Smooth muscle cell of the brain vasculature (primary cell): ENCODE measurements around the gene DCTN1.

ENCODE experiments used
- DNase-seq: peaks from one replicate; pipeline ENCODE4 v3.0.0-alpha.2; 2012; ENCODE audit warnings: low read depth, low spot score

The DCTN1 gene

GRCh38 chr2:74414441-74414840, 34.3 kb upstream of the DCTN1 start:
- DNase-seq, result no peak

GRCh38 chr2:74413001-74413698, 33.0 kb upstream of the DCTN1 start:
- no peak for DNase-seq

GRCh38 chr2:74407682-74408081, 27.6 kb upstream of the DCTN1 start:
- DNase-seq, result no peak

- DNase-seq, result no peak
These were observed 25.9 kb upstream of the DCTN1 start for GRCh38 chr2:74406035-74406434.

GRCh38 chr2:74401891-74402290, 21.8 kb upstream of the DCTN1 start:
- no peak for DNase-seq

GRCh38 chr2:74399785-74400184, 19.7 kb upstream of the DCTN1 start:
- no peak for DNase-seq

- DNase-seq, result no peak
These were observed 16.0 kb upstream of the DCTN1 start for GRCh38 chr2:74396149-74396548.

GRCh38 chr2:74393525-74393924, 13.4 kb upstream of the DCTN1 start:
- DNase-seq, result no peak

- DNase-seq, result no peak
These were observed 12.3 kb upstream of the DCTN1 start for GRCh38 chr2:74392449-74392743.

GRCh38 chr2:74391580-74392448, 11.7 kb upstream of the DCTN1 start:
- peak; percentile 88 for DNase-seq

- DNase-seq, result no peak
These were observed 11.1 kb upstream of the DCTN1 start for GRCh38 chr2:74391209-74391579.

GRCh38 chr2:74390606-74391005, 10.5 kb upstream of the DCTN1 start:
- DNase-seq, result no peak

GRCh38 chr2:74387346-74387745, 7.2 kb upstream of the DCTN1 start:
- no peak for DNase-seq

- DNase-seq, result no peak
These were observed 5.3 kb upstream of the DCTN1 start for GRCh38 chr2:74385396-74385795.

- DNase-seq, result no peak
These were observed 3.9 kb upstream of the DCTN1 start for GRCh38 chr2:74384051-74384450.

- DNase-seq, result peak; percentile 43
These were observed 3.1 kb upstream of the DCTN1 start for GRCh38 chr2:74383254-74383653.

GRCh38 chr2:74381751-74382150, 1.6 kb upstream of the DCTN1 start:
- no peak for DNase-seq

- no peak for DNase-seq
These were observed 2.1 kb downstream of the DCTN1 start for GRCh38 chr2:74378007-74378406.

- no peak for DNase-seq
These were observed 4.3 kb downstream of the DCTN1 start for GRCh38 chr2:74375838-74376237.

- DNase-seq, result no peak
These were observed 5.5 kb downstream of the DCTN1 start for GRCh38 chr2:74374509-74375205.

GRCh38 chr2:74373985-74374384, 6.1 kb downstream of the DCTN1 start:
- no peak for DNase-seq

- DNase-seq, result no peak
These were observed 6.9 kb downstream of the DCTN1 start for GRCh38 chr2:74373221-74373676.

GRCh38 chr2:74372674-74373073, 7.4 kb downstream of the DCTN1 start:
- DNase-seq, result no peak
